ENCODE data around the gene CD58.
"Not testable (repeated sequence)": the region's sequence is repeated elsewhere in the genome, so short reads cannot be mapped to it uniquely, and the experiment has no call there.

Gene CD58, protein sequence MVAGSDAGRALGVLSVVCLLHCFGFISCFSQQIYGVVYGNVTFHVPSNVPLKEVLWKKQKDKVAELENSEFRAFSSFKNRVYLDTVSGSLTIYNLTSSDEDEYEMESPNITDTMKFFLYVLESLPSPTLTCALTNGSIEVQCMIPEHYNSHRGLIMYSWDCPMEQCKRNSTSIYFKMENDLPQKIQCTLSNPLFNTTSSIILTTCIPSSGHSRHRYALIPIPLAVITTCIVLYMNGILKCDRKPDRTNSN

DNA sequence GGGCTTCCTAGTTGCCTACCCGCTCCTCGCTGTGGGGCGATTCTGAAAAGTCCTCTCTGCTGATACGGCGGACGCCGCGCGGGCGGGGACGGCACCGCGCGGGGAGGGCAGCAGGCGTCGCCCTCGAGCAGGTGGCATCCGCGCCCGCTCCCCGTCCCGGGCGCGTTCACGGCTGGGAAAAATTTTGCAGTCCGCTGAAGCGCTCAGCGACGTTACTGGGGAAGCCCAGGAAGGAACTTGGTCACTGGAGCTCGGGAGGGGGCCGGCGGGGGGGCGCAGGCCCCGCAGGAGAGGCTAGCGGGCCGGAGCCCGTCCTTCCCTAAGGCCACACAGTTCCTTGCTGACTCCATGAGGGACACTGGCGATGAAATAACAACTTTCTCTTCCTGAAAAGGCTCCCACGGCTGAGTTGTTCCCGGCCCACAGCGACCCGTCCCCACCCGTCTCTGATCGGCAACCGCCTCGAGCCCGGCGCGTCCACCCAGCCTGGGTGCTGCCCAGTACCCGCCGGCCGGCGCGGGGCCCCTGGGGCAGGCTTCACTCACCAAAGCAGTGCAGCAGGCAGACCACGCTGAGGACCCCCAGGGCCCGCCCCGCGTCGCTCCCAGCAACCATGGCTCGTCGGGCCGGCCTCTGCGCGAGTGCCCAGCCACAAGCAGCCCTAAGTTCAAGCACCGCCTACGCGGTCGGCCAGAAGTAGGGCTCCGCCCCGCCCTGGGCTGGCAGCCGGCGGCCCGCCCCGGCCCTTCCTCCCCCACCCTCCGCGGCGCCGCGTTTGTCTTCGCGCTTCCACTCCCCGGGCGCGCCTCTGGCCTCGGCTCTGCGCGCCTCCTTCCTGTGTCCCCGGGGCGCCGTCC is at the start of gene CD58:
CD58 (minus strand) TSS at position 669 of the 857 bp plus-strand sequence; CDS start at position 615, 54 bp downstream.
- no peak within 1 kb of the TSS for H3K27ac ChIP-seq (ENCODE audit: low read length)

DNA sequence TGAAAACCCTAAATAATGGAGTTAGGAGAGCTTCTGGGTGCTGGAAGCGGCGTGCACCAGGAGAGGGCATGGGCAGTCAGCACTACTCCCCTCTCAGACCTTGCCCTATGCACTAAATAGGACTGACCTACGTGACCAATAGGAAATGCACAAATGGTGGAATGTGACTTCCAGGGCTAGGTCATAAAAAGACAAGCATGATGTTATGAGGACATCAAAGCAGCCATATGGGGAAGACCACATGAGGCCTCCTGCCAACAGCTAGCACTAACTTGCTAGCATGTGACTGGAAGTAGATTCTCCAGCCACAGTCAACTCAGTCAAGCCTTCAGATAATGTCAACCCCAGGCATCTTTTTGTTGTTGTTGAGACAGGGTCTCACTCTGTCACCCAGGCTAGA is 49.6 kb upstream of the CD58 start:
- not testable (repeated sequence) for H3K4me3 ChIP-seq (ENCODE audit: low read length); H3K36me3 ChIP-seq (ENCODE audit: insufficient read depth, low read depth, low read length); H3K27ac ChIP-seq (ENCODE audit: low read length); H3K27me3 ChIP-seq (ENCODE audit: insufficient read depth, low read length); H3K4me1 ChIP-seq (ENCODE audit: insufficient read depth, low read length); H3K9ac ChIP-seq (ENCODE audit: low read depth, low read length); H3K9me3 ChIP-seq (ENCODE audit: insufficient read depth, low read depth, low read length)

More for the DNA sequence above, at the start of gene CD58:
- Histone ChIP-seq H3K4me3 (ENCODE audit: low read length) (peak within 1 kb of the TSS; percentile 89), H3K9ac (ENCODE audit: low read depth, low read length) (peak within 1 kb of the TSS; percentile 84), H3K4me1 (ENCODE audit: insufficient read depth, low read length) (peaks cover 17% of the 10 kb centered on the region; the same call in 1 of the 2 replicates), H3K9me3 (ENCODE audit: insufficient read depth, low read depth, low read length) (no peaks in the 10 kb centered on the region), H3K36me3 (ENCODE audit: insufficient read depth, low read depth, low read length) (no peaks in the 10 kb centered on the region), H3K27me3 (ENCODE audit: insufficient read depth, low read length) (peaks cover 16% of the 10 kb centered on the region; the same call in 1 of the 2 replicates)

DNA sequence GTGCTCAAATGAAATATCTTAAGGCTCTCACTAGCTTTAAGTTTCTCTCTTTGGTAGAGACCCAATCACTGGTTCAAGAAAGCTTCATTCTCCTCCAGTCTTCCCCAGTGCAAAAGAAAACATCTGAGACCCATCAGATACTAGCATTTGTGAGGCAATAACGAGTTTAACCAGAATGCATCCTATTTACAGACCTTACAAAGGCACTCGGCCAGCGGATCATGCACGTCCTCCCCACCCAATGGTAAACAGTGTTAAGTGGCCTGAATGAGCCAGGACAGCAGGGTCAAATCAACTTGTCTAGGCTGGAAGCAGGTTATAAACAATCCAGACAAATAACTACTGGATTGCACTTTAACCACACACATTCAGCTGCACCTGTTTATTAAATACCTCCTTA is 48.3 kb upstream of the CD58 start:
- H3K27me3 ChIP-seq (ENCODE audit: insufficient read depth, low read length), result not testable (repeated sequence)

DNA sequence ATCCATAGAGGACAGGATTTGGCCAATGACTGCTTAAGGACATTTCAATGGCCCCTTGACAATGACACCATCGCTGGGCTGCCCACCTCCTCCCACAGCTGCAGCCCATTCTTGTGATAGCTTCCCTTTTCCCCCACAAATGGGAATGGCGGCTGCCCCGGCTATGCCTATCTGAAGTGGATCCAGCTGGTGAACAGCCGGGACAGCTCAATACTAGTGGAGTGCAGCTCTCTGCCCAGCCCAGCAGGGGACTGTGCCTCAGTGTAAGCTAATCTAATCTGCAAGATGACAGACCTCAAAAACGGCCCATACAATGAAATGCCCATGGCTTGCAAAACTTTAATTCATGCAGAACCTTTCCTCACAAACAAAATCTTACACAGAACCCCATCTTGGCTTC is 47.0 kb upstream of the CD58 start:
- not testable (repeated sequence) for H3K36me3 ChIP-seq (ENCODE audit: insufficient read depth, low read depth, low read length); H3K4me1 ChIP-seq (ENCODE audit: insufficient read depth, low read length); H3K27me3 ChIP-seq (ENCODE audit: insufficient read depth, low read length); H3K9ac ChIP-seq (ENCODE audit: low read depth, low read length); H3K4me3 ChIP-seq (ENCODE audit: low read length); H3K27ac ChIP-seq (ENCODE audit: low read length); H3K9me3 ChIP-seq (ENCODE audit: insufficient read depth, low read depth, low read length)

More for the DNA sequence above, 48.3 kb upstream of the CD58 start:
- H3K27ac ChIP-seq (ENCODE audit: low read length); H3K4me1 ChIP-seq (ENCODE audit: insufficient read depth, low read length); H3K9me3 ChIP-seq (ENCODE audit: insufficient read depth, low read depth, low read length); H3K4me3 ChIP-seq (ENCODE audit: low read length); H3K36me3 ChIP-seq (ENCODE audit: insufficient read depth, low read depth, low read length); H3K9ac ChIP-seq (ENCODE audit: low read depth, low read length): not testable (repeated sequence)

DNA sequence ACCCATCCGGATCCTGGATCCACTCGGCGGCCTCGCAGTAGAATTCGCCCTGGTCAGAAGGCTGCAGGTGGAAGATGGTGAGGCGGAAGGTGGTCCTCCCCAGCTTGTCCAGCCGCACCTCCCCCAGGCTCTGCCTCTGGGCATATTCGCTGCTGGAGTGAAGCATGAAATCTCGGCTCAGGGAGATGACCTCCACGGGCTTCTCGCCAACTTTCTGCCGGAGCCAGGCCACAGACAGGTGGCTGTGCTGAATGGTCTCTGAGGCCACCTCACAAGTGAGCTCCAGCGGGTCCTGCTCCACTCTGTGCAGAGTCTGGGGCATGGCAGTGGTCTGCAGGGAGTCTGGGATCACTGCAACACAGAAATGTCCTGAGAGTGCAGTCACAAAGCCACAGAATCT is 43.0 kb upstream of the CD58 start:
- not testable (repeated sequence) for H3K4me3 ChIP-seq (ENCODE audit: low read length); H3K9ac ChIP-seq (ENCODE audit: low read depth, low read length); H3K36me3 ChIP-seq (ENCODE audit: insufficient read depth, low read depth, low read length); H3K9me3 ChIP-seq (ENCODE audit: insufficient read depth, low read depth, low read length); H3K27me3 ChIP-seq (ENCODE audit: insufficient read depth, low read length); H3K4me1 ChIP-seq (ENCODE audit: insufficient read depth, low read length); H3K27ac ChIP-seq (ENCODE audit: low read length)

DNA sequence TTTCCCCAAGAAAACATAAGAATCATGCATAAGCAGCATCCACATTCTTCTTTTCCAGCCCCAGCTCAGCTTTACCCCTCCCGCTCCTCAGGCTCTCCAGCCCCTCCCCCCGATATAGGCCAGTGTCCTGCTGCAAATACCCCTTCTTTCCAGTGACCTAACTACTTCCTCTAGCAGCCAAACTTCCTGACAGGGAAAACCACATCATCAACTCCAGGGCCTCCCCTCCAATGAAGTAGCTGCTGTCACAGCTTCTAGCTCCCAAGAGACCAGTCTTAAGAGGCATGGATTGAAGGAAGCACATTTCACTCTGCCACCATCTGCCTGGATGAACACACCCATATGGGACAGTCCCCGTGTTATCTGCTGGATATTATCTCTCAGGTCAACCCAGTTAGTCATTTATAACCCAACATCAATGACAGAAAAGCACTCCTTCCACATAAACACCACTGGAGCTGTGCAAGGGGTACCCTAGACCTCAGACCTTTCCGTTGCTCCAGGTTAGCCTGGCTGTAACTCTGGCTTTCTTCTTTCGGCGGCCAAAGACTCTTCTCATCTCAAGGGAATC is 39.1 kb upstream of the CD58 start:
- not testable (repeated sequence) for H3K4me1 ChIP-seq (ENCODE audit: insufficient read depth, low read length); H3K36me3 ChIP-seq (ENCODE audit: insufficient read depth, low read depth, low read length); H3K27ac ChIP-seq (ENCODE audit: low read length); H3K27me3 ChIP-seq (ENCODE audit: insufficient read depth, low read length); H3K9ac ChIP-seq (ENCODE audit: low read depth, low read length); H3K4me3 ChIP-seq (ENCODE audit: low read length); H3K9me3 ChIP-seq (ENCODE audit: insufficient read depth, low read depth, low read length)

DNA sequence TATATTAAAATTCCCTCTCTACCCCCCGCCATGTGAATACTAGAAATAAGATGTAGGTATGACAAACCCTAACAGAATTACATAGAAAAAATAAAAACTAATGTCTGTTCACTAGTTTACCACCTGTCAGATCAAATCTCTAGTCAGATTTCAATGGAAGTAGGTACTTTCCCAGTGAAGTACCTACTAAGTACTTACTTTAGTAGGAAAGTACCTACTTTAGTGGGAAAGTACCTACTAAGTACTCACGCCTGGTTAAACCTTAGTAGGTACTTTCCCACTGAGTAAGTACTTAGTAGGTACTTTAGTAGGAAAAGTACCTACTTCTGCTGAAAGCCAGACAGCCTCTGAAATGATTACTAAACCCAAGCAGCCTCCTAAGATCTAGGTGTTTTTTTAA is 38.0 kb upstream of the CD58 start:
- H3K4me3 ChIP-seq (ENCODE audit: low read length); H3K9me3 ChIP-seq (ENCODE audit: insufficient read depth, low read depth, low read length); H3K4me1 ChIP-seq (ENCODE audit: insufficient read depth, low read length); H3K27me3 ChIP-seq (ENCODE audit: insufficient read depth, low read length); H3K36me3 ChIP-seq (ENCODE audit: insufficient read depth, low read depth, low read length); H3K9ac ChIP-seq (ENCODE audit: low read depth, low read length); H3K27ac ChIP-seq (ENCODE audit: low read length): not testable (repeated sequence)

DNA sequence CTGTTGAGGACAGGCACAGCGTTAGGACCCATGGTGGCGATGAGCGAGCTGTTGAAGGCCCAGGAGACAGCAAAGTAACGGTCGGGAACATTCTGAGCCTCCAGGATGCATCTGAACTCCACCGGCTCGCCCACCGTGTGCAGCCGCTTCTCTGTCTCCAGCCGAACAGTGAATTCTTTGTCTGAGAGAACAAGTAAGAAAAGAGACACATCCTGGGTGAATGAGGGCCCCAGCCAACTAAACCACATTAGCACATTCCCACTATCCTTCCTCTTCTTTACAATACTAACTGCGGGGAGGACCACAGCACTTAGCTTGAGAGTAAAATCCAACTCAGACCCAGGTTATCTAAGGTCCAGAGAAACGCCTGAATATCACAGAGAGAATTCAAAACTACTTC is 37.3 kb upstream of the CD58 start:
- H3K27ac ChIP-seq (ENCODE audit: low read length); H3K9me3 ChIP-seq (ENCODE audit: insufficient read depth, low read depth, low read length); H3K36me3 ChIP-seq (ENCODE audit: insufficient read depth, low read depth, low read length); H3K27me3 ChIP-seq (ENCODE audit: insufficient read depth, low read length); H3K9ac ChIP-seq (ENCODE audit: low read depth, low read length); H3K4me1 ChIP-seq (ENCODE audit: insufficient read depth, low read length); H3K4me3 ChIP-seq (ENCODE audit: low read length): not testable (repeated sequence)

DNA sequence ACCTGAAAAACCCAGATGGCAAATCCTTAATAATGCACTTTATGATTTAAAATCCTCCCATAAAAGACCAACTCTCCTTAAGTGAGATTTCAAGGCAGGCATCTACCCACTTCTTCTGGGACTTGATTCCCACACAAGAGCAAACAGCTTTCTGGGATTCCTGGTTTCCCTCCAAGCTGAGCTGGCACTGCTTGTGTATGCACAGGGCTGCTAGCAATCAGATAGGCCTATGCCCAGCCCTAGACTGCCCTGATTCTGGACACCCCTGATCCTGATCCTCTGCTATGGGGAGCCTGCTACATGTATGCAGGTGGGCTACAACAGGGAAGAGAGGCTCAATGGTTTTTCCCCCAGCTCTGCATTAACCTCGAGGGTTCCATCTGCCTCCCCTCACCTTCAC is 36.6 kb upstream of the CD58 start:
- H3K27ac ChIP-seq (ENCODE audit: low read length); H3K4me1 ChIP-seq (ENCODE audit: insufficient read depth, low read length); H3K9ac ChIP-seq (ENCODE audit: low read depth, low read length); H3K36me3 ChIP-seq (ENCODE audit: insufficient read depth, low read depth, low read length); H3K4me3 ChIP-seq (ENCODE audit: low read length); H3K9me3 ChIP-seq (ENCODE audit: insufficient read depth, low read depth, low read length); H3K27me3 ChIP-seq (ENCODE audit: insufficient read depth, low read length): not testable (repeated sequence)

DNA sequence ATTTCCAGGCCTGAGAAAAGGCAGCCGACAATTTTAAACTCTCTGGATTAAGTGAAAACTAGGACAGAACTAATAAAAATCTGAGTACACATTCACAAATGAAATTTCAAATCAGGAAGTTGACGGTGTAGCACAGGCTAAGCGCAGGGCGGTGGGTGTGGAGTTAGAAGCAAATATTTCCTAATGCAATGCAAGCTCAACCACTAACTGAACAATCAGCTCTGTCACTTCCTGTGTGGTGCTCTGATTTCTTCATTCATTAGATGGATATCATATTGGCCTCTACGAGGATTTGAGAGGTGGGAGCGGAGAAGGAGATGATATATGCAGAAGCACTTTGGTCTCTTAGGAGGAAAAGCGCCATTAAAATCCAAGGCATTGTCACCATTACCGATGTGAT is 35.2 kb upstream of the CD58 start:
- H3K4me3 ChIP-seq (ENCODE audit: low read length); H3K27me3 ChIP-seq (ENCODE audit: insufficient read depth, low read length); H3K9me3 ChIP-seq (ENCODE audit: insufficient read depth, low read depth, low read length); H3K4me1 ChIP-seq (ENCODE audit: insufficient read depth, low read length); H3K36me3 ChIP-seq (ENCODE audit: insufficient read depth, low read depth, low read length); H3K27ac ChIP-seq (ENCODE audit: low read length); H3K9ac ChIP-seq (ENCODE audit: low read depth, low read length): not testable (repeated sequence)

DNA sequence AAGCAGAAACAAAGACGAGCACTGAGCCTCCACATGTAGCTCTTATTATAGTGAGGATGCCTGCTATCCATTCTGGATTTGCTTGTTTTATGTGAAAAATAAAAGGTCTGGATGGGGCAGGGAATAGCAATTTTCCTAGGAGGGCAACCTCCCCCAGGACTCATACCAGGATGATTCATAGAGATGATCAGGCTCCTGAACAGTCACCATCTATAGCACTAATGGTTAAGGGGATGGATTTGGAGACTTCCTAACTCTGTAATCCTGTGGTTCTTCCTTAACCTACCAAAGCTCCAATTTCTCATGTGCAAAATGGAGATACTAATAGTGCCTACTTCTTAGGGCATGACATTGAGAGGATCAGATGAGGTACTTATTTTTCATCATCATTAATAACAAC is 34.5 kb upstream of the CD58 start:
- Histone ChIP-seq H3K4me1 (ENCODE audit: insufficient read depth, low read length) (peaks cover 9% of the 10 kb centered on the region), H3K9me3 (ENCODE audit: insufficient read depth, low read depth, low read length) (no peaks in the 10 kb centered on the region), H3K9ac (ENCODE audit: low read depth, low read length) (no peak overlapping the region), H3K4me3 (ENCODE audit: low read length) (no peak overlapping the region), H3K27me3 (ENCODE audit: insufficient read depth, low read length) (no peaks in the 10 kb centered on the region), H3K27ac (ENCODE audit: low read length) (no peak overlapping the region), H3K36me3 (ENCODE audit: insufficient read depth, low read depth, low read length) (no peaks in the 10 kb centered on the region)

DNA sequence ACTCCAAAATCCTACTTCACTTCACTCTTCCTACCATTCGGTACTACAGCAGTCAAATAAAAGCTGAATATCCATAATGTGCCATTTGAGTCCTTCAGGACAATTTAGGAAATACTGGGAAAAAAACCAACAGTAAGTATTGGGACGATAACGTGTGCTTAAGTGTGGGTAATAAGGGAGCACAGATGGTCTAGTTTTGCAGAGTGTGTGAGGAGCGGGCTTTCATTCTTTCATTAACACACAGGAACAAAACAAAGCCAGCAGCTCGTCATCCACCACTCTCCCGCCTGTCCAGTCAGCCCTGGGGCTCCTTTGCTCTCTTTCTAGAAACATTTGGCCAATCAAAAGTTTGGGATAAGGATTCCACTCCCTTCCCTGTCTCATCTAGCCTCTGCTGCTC is 33.6 kb upstream of the CD58 start:
- H3K9me3 ChIP-seq (ENCODE audit: insufficient read depth, low read depth, low read length); H3K9ac ChIP-seq (ENCODE audit: low read depth, low read length); H3K36me3 ChIP-seq (ENCODE audit: insufficient read depth, low read depth, low read length); H3K4me1 ChIP-seq (ENCODE audit: insufficient read depth, low read length); H3K27me3 ChIP-seq (ENCODE audit: insufficient read depth, low read length); H3K27ac ChIP-seq (ENCODE audit: low read length); H3K4me3 ChIP-seq (ENCODE audit: low read length): not testable (repeated sequence)
